Esophagus muscularis mucosa (tissue), 4 donors: ENCODE measurements around the gene NEO1.

Source experiments
- EP300 ChIP-seq: sonication (generic); formaldehyde crosslinking; IDR thresholded peaks from one replicate; pipeline ENCODE4 v1.6.1; 2017; ENCODE audit warnings: antibody characterized with exemption
- POLR2A ChIP-seq: fragments of 450-650 bp; IDR thresholded peaks from one replicate; pipeline ENCODE4 v1.6.1; 2017; ENCODE audit warnings: antibody characterized with exemption, moderate library complexity, mild to moderate bottlenecking, low read depth
- POLR2AphosphoS5 ChIP-seq, 2 donors: sonication (generic); formaldehyde crosslinking; IDR thresholded peaks; one replicate each; pipeline ENCODE4 v1.6.1; 2017; ENCODE audit warnings: antibody characterized with exemption in 2 of 2
- TF ChIP-seq, protein P1 (sequence below), 3 experiments: fragments of 200-600 bp in 2 of 3; fragments of 450-650 bp in 1 of 3; sonication (generic) in 2 of 3; IDR thresholded peaks; one replicate each; pipeline ENCODE4 v1.5.1; 2017 to 2019; ENCODE audit warnings: antibody characterized with exemption in 3 of 3, mild to moderate bottlenecking in 2 of 3, moderate library complexity in 1 of 3

DNA sequence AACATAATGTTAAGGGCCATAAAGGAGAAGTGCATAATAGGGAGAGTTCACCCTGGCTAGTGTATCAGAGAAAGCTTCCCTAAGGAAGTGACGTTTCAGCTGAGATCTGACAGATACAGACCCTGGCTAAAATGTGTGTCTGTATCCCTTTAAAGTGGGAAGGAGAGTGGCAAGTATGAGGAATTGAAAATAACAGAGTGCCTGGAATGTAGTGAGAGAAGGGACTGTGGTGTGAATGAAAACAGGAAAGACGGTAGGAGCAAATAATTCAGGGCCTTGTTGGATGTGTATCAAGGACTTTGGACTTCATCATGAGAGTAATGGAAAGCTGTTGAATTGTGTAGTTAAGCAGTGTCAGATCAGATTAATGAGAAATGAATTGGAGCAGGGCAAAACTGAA lies 30.5 kb downstream of the NEO1 start:
- TF ChIP-seq, protein P1, sequence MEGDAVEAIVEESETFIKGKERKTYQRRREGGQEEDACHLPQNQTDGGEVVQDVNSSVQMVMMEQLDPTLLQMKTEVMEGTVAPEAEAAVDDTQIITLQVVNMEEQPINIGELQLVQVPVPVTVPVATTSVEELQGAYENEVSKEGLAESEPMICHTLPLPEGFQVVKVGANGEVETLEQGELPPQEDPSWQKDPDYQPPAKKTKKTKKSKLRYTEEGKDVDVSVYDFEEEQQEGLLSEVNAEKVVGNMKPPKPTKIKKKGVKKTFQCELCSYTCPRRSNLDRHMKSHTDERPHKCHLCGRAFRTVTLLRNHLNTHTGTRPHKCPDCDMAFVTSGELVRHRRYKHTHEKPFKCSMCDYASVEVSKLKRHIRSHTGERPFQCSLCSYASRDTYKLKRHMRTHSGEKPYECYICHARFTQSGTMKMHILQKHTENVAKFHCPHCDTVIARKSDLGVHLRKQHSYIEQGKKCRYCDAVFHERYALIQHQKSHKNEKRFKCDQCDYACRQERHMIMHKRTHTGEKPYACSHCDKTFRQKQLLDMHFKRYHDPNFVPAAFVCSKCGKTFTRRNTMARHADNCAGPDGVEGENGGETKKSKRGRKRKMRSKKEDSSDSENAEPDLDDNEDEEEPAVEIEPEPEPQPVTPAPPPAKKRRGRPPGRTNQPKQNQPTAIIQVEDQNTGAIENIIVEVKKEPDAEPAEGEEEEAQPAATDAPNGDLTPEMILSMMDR (IDR thresholded peaks at IDR 0.05): no peak
- TF ChIP-seq POLR2A: no peak
- TF ChIP-seq EP300: no peak
- TF ChIP-seq POLR2AphosphoS5 (IDR thresholded peaks at IDR 0.05): no peak
